ENCODE measurements around the gene ALK.
"Not testable (repeated sequence)": the region's sequence is repeated elsewhere in the genome, so short reads cannot be mapped to it uniquely, and the experiment has no call there.

The ALK gene

DNA sequence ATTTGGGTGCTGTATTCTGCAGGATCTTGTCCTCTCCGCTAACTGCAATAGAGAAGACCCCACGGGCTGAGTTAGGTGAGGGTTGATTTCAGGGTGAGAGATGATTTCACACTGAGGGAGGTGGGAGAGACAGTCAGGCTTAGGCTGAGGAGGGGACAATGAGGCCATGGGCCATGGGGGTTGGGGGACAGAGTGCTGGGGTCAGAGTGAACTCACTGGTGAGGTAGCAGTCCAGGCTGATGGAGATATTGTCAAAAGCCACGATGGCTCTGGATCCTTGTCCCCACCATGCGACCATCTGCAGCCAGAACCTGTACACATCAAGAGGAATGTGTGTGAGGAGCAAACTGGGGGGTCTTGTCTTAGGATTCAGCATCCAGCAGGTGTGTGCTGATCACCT, 646.2 kb downstream of the ALK start:
- no peak for DNase-seq (ENCODE audit: low read depth)

DNA sequence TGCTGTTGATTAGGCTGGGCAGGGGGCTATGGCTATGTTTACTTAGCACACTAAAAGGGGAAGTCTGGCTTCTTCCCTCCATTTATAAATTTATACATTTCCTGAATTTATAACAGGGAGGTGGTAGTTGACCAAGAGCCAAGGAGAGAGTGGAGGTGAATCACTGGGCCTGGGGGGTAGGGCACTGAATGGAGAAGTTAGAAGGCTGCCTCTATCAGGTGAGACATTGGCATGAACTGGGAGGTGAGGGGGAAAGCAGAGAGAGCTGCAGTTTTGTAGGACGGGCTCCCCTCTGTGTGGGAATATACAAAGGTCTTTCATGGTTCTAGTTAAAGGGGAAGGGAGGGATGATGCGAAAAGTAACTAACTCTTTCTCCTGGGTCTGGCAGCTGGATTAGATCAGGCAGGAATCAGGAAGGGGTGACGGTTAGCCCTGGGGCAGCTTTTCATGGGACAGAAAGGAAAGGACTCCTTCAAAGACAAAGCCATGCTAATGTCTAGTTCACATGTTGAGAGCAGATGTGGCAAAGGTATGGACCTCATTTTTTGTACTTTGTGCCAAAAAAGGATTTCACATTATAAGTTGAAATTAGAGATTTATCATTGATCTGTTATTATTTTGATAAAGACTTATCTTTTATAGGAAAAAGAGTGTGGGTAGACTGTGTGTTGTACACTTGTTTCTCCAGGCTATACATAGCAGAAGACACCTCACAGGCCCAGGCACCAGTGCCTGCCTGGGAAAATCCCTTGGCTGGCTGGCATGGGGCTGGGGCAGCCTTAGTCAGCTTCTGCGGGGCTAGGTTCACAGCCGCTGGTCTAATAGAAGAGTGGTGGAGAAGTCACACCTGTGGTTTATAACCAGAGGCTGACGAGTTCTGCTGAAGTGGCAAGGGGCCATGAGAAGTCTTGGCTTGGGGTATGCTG, 647.4 kb downstream of the ALK start:
- no peak for DNase-seq (ENCODE audit: low read depth)

DNA sequence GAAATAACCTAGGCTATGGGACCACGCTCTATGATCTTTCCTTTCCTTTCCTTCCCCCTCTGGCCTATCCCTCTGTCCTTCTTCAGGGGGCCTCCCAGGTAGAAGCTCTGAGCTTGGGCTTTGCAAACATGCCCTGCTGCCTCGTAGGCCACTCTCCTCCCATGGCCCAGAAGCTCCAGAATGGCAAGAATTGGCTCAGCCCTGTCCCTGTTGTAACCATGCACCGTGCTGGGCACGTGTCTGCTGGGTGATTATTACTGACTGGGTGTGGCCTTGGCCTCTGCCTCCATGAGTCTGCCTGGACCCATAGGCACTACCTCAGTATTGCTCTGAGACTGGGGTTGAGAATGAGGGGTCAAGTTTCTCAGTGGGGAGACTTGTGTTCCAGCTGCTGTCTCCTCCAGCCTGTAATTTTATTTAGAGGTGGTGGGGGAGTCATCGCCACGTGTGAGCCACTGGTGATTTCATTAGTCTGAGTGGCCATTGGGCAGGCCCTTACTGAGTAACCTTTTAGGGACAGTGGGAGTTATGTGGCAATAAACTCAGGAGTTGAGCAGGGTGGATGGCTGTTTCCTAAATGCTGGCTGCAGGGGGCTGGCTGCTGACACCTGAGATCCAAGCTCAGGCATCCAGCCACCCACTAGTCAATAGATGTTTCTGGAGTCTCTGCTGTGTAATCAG, 648.2 kb downstream of the ALK start:
- DNase-seq (ENCODE audit: low read depth): no peak

DNA sequence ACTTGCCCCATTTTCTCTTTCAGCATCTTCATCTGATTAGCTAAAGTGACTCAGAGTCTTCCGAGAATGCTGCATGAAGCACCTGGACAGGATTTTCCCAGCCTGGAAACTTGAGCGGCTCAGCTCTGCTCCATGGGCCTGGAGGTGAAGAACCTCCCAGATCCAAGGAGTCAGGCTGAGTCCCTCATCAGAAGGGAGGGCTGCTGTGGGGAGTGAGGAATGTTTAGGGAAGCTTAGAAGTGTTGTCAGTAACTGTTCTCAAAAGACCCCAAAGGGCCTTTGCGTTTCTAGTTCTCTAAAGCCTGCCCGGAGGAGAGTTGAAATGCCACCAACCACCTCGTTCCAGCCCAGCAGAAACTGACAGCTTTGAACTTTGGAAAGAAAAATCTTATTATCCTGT, 649.1 kb downstream of the ALK start:
- DNase-seq (ENCODE audit: low read depth): no peak

DNA sequence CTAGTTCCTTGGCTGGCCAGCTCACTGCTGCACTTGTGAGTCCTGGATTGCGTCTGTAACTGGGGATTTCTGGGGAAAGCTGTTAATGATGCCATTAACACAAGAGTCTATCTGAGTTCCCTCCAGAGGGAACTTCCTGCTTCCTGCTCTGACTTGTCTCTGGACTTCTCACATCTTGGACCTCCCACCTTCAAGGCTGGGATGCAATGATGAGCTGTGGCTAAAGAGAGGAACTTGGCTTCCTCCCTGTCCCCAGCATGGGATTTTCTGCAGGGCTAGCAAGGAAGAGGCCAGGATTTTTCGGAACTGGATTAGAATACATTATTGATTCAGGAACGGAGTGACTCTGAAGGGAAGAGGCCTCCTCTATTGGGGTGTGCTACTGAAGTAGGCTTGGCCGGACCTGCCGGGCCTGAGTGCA, 650.7 kb downstream of the ALK start:
- no peak for DNase-seq (ENCODE audit: low read depth)

DNA sequence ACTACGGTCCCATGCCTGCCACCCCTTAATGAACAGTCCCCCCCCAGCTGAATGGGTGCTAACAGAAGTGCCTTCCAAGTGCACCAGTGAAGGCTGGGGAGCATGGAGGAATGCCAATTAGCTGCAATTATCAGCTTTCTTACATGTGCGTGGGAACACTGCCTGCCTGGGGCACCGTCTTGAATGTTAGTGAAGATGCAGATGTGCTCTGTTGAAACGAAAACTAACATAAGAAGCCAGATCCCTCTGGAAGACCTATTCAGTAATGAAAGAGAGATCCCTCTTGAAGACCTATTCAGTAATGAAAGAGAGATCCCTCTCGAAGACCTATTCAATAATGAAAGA, 651.6 kb downstream of the ALK start:
- DNase-seq (ENCODE audit: low read depth): no peak

DNA sequence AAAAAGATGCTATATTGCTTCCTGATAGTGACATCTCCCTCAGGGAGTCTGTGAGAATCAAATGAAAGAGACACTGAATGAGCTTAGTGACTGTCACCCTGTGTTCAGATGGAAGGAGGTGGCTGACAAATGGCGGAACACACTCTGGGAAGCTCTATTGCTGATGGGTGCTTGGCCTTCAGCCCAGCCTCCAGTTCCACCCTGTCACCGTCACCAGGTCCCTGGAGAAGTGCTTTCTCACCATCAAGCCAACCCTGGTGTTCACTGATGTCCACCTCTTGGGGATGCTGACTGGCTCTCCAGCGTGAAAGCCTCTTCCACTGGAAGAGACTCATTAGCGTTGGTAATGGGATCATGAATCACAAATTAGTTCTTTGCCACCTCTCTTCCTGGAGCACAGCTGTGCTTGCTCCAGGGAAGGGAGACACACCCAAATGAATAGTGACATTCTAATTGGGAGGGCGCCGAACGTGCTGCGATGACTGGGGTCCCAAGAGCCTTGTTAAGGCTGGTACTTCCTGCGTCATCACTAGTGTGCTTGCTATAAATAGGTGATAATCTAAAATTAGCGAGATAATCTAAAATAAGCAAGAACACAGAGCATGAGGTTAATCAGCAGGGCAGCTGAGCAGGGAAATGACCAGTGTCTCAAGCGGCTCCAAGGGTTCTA, 652.2 kb downstream of the ALK start:
- no peak for DNase-seq (ENCODE audit: low read depth)

DNA sequence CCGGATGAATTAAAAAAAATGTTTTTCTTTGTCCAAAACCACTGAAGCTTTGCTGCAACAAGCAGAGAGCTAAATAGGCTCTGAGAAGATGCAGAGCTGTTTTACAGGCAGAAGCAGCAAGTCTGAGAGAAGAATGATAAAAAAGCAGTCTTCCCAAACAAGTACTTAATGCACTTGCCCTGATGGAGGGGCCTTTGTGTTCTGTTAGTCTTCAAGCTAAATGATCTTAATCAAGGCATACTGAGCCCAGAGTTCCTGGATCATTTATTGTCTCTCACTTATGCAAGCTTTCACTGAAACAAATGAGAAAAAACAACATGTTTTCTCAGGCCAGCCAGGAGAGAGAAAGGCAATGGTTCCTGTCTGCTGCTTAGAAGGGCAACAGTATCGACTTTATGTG, 653.7 kb downstream of the ALK start:
- no peak for DNase-seq (ENCODE audit: low read depth)

DNA sequence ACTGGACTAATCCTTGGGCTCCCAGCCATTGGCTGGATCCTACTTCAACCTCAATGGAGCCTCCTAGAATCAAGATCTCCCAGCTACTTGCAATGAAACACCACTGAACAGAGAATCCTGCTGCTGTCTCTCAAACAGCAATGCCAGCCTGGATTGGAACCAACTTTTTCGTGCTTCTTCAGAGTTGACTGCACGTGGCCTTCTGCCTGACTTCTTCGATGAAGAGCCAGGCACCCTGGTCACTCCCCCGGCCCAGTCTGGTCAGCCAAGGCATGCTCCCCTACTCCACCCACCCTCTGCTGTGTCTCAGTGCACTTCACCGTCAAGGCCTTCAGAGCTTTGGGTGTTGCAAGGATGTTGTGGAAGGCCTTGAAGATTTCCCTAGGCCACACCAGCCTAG, 657.5 kb downstream of the ALK start:
- DNase-seq (ENCODE audit: low read depth): no peak

DNA sequence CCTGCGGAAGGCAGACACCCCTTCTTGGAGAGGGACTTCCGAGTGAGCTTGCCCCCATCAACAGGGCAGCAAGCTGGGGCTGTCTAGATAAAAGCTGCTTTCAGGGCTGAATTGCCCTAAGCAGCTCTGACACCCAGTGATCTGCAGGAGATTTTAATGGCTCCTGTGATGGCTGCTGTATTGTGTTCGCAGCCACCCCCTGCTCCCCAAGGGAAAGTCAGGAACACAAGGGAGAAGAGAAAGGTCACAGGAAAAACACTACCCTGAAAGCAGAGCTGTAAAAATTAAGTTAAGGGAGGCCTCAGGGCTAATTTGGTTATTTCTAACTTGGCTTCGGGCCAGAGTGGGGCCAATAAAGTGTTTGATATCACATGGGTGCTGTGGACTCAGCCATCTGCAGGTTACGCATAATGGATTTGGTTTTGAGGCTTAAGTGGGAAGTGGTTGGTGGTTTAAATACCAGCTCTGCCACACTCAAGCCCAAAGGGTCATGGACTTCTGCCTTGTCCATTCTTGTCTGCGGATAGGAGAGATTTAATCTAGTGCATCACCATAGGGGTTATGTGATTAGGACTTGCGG, 658.6 kb downstream of the ALK start:
- no peak for DNase-seq (ENCODE audit: low read depth)

DNA sequence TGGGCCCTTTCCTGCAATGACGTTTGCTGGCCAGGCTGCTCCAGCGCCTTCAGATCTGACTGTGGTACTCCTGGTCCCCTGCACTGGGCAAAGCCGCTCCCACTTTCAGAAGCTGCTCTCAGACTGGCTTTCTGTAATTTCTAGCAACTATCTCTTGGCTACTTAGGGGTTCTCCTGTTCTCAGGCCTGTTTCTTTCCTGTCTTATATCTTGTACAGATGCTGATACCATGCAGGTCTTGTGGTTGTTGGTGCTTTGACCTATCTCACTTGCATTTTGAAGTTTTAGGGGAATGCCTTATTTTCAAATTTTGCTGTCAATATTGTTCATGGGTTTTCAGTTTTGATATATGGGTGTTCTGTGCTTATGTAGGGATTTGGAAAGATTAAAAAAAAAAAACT, 660.4 kb downstream of the ALK start:
- no peak for DNase-seq (ENCODE audit: low read depth)

DNA sequence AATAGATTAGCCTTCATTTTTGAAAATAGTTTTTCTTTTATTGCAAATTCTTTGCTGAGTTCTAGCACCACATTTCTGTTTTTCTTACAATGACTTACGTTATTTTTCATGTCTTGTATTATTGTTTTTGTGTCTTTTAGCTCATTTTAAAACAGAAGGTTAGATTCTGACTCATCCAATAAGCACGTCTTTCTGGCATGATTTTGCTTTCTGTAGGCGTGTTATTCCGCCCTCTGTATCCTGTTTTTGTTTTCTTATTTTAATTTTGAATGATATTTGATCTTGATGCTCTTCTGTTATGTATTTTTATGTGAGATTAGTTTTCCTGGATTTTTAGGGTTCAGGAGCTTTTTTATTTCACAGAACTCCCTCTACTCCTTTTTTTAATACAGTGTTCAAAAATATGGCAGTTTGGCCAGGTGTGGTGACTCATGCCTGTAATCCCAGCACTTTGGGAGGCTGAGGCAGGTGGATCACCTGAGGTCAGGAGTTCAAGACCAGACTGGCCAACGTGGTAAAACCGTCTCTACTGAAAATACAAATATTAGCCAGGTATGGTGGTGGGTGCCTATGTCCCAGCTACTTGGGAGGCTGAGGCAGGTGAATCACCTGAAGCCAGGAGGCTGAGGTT, 661.1 kb downstream of the ALK start:
- DNase-seq (ENCODE audit: low read depth): peak; percentile 5

DNA sequence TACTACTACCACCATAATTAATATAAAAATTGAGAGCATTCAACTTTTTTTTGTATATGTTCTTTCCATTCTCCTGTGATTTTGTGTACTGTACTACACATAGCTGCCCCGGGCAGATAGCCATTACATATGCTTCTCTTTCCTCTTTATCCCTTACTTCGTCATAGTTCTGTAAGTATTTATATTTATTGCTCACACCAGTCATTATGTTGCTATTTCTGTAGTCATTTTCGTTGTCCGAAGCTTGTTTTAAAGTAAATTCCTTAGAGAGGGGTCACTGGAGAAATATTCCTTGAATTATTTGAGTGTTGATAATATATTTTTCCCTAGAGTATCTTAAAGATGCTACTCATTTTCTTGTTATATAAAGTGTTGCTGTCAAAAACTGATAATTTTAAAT, 662.2 kb downstream of the ALK start:
- no peak for DNase-seq (ENCODE audit: low read depth)

DNA sequence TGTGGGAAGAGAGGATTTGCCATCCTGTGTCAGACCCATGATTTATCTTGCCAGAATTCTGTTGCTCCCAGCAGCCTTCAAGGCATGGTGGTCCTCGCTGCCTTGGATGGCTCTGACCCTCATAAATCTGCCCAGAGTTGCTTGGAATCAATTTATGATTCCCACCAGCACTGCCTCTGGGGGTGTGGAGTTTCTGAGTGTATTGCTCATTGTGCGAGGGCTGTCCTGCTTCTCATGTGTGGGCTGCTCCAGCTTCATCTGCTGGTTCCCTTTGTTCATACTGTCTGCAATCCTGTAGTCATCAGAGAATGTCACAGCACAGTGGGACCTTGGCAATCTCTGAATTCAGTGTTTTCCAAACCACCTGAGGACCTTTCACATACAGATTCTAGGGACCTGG, 666.4 kb downstream of the ALK start:
- no peak for DNase-seq (ENCODE audit: low read depth)

DNA sequence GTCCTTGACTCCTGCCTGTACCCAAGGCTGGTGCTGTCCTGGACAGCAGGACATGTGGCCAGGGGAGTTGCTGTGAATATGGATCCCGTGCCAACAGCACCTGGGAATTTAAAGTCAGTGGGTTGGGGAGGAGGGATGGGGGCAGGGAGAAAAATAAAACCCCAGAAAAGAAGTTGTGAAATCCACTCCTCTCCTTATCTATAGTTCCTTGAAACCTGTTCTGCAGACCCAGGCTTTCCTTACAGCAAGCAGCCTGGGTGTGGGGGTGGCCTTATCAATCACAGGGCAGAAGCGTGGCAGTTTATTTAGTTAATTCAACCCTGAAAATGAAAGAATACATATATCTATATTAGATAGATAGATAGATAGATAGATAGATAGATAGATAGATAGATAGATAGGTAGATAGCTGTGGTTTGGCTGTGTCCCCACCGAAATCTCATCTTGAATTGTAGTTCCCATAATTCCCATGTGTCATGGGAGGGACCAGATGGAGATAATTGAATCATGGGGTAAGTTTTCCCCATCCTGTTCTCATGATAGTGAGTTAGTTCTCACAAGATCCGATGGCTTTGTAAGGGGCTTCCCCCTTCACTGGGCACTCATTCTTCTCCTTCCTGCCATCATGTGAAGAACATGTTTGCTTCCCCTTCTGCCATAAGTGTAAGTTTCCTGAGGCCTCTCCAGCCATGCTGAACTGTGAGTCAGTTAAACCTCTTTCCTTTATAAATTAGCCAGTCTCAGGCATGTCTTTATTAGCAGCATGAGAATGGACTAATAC, 667.7 kb downstream of the ALK start:
- not testable (repeated sequence) for DNase-seq (ENCODE audit: low read depth)

DNA sequence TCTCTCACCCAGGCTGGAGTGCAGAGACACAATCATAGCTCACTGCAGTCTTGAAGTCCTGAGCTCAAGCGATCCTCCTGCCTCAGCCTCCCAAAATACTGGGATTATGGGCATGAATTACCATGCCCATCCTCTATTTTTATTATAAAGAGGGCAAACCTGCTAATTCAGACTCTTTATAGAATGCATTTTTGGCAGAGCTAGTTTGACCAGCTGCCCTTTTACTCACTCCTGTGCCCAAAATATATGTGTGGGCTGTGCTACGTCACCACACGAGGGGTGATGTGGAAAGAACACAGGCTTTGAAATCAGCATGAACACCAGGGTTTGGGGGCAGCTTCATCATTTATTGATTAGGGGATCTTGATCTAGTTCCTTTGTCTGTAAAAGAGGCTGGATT, 668.4 kb downstream of the ALK start:
- DNase-seq (ENCODE audit: low read depth): no peak

DNA sequence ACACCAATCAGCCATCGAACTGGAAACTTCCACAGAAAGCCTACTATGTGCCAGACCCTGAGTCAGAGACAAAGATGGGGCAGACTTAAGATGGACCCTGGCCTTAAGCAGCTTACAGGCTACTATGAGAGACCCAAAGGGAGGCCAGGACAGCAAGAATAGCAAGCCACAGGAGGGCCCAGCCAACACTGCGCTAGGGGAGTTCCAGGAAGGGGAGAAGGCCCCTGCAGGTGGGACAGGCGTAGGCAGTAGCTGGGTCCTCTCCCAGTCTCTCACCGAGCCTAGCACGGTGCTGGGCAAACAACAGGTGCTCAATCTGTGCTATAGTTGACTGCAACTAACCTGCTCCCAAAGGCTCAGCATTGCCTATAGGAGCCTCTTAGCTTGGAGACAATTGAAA, 670.0 kb downstream of the ALK start:
- no peak for DNase-seq (ENCODE audit: low read depth)

DNA sequence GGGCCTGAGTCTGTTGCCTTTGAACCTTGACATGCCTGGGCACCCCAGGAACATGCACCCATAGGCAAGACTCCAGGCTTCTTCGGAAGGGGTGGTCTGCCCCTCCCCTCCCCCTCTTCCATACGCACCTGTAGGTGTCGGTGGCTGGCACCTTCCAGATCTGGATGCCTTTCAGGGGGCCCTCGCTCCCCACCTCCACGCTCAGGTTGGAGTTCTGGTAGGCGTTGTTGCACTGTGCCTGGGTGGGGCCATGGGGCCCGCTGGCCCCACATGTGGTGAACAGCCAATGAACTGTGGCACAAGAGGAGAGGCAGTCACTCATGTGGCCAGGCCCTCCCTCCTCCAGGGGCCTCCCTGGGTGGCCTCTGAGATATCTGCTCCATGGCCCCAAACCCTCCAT, 670.4 kb downstream of the ALK start:
- DNase-seq (ENCODE audit: low read depth): no peak

DNA sequence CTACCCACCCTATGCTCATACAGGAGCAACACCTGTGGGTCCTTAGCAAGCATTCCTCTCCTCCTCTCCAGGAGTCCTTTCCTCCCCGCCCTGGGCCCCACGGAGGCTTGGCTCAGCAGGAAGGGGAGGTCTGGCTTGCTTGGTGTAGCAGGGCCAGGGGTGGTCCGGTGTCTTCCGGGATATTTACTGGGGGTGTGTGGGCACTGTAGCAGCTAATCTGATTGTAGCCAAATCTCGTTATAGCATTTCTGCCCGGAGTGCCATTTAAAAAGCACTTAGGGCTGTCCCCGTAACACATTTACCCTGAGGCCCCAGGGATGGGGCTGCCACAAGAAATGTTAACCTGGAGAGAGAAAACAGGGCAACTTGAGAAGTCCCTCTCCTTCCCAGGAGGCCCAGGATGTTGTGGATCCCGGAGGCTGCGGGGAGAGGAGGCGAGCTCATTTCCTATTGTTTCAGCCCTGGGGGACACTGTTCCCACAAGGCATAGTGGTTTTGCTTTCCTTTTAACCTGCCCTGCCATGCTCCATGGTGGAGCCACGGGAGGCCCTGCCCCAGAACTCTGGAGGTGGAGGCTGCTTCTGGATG, 671.6 kb downstream of the ALK start:
- no peak for DNase-seq (ENCODE audit: low read depth)

DNA sequence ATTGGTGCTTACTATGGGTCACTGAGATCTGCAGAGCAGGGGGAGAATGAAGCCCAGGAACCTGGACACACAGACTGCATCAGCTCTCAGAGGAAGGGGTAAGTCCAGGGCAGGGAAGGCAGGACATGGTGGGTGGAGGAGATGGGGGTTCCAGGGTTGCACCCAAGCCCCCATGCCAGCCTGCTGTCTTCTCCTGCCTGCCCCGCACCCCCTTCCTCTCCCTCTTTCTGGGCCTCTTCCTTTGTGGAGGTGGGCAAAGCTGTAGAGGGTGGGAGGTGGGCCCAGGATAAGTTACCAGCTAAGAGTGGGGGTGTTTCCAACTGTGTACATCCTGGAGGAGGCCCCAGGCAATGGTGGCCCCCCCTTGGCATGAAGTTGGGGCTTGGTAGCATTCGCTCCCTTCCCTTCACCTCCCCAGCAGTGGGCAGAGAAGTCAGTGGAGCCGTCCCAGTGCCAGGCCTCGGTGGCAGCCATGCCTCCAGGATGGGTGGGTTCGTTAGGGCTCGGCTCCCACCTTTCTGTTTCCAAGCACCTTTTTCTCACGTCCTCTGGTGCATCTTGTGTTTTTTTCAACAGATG, 674.0 kb downstream of the ALK start:
- no peak for DNase-seq (ENCODE audit: low read depth)

All from fibroblast of the conjunctiva (primary cell).